HG03439 (cell line): ENCODE results near the gene NETO1.

ENCODE experiments used
- ATAC-seq: cut with Tn5 transposase; IDR thresholded peaks from one replicate; pipeline ENCODE4 v1.9.1; 2021; ENCODE audit warnings: mild to moderate bottlenecking, moderate library complexity; ENCODE audit not compliant: unreplicated experiment

Gene NETO1

GRCh38 chr18:72738136-72738535 lies 129.7 kb downstream of the NETO1 start:
- ATAC-seq = no peak

DNA sequence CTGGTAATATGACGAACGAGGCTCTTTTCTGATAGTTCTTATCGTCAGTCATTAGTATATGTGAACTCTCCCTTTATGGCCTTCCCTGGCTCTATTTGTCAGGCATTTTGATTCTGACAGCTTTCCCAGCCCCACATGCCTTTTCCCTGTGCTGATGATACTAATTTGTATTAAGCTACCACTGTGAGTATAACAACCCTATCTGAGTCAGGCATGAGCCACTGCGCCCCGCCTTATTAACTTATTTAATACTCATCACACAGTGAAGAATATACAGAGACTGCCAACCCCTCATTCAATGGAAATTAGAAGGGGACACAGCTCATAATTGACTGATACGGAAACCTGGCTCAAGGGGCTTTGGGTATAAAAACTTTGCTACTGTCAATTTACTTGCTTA lies 140.0 kb downstream of the NETO1 start:
- no peak for ATAC-seq

DNA sequence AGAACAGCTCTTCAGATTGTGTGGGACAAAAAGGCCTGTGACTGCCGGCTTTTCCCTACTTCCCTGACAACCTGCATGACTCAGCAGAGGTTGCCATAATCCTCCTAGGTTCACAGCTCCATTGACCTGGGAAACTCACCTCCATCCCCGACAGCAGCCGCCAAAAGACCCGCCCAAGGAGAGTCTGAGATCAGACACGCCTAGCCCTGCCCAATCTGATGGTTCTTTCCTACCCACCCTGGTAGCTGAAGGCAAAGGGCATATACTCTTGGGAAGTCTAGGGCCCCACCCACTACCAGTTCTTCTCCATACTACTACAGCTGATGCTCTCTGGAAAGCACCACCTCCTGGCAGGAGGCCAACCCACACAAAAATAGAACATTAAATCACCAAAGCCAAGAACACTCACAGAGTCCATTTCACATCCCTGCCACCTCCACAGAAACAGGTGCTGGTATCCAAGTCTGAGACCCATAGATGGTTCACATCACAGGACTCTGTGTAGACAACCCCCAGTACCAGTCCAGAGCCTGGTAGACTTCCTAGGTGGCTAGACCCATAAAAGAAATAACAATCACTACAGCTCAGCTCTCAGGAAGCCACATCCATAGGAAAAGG lies 140.6 kb downstream of the NETO1 start:
- ATAC-seq = no peak

DNA sequence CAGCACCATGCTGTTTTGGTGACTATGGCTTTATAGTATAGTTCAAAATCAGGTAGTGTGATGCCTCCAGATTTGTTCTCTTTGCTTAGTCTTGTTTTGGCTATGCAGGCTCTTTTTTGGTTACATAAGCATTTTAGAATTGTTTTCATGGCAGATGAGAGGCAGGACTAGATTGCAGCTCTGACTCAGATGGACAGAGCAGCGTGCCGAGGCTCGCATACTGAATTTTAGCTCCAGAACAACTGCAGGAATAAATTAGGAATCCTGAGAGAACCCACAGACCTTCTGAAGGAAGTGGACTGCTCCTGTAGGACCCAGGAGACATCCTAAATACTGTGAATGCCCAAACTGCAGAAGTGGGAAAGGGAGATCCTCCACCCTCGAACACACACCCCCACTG lies 141.6 kb downstream of the NETO1 start:
- no peak for ATAC-seq

DNA sequence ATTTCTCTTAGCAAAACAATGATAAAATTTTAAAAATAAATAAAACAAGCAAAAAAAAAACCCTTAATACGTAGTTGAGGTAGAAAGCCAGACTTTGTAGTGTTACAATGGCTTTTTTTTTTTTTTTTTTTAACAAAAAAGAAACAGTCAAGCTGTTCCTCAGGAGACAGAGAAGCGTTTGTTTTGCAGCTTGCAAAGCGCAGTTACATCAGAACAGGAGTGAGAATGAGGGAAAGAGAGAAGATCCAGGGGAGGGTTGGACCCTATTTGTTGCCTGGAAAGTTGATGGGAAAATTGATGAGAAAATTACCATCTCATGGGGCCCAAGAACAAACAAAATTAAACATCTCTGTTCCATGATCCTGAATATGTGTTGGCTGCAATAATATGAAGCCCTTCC lies 146.5 kb downstream of the NETO1 start:
- no peak for ATAC-seq

GRCh38 chr18:72720116-72720515 lies 147.7 kb downstream of the NETO1 start:
- ATAC-seq = no peak

DNA sequence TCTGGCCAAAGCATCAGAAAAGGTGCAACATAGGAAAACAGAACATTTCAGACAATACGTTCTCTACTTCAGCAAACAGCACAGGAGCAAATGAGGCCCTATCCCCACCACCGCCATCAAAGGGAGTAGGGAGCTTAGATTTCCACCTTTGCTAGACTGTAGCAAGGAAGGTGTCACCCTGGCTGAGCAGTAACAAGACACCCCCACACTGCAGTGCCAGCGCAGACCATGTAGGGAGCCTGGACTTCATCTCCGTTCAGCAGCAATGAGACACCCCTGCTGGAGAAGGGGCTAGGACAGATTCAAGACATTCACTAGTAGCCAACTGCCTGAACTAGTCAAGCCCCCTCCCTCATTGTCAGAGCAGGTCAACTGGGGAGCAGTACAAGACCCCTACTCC lies 163.6 kb downstream of the NETO1 start:
- no peak for ATAC-seq

- ATAC-seq = no peak
Observed at GRCh38 chr18:72700961-72701710, 166.7 kb downstream of the NETO1 start.

DNA sequence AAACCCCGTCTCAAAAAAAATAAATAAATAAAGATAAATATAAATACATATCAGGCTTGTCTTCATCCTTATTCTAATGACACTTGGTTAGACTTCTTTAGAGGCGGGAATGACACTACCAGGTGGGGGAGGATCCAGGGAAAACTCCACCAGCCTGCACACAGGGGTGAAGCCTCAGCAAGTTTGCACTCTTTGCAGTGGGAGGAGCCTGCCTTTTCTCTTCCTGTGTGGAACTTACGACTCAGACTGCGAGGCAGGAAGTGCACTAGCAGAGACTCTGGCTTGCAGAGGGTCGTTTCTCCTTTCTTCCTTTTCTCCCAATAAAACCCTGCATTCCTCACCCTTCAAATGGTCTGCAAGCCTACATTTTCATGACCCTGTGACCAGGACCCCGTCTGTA lies 170.1 kb downstream of the NETO1 start:
- ATAC-seq = no peak

- no peak for ATAC-seq
Observed at GRCh38 chr18:72692595-72692994, 175.2 kb downstream of the NETO1 start.
